ENCODE measurements around the gene MIDN. TPM values are rescaled to one million over a fixed set of nuclear protein-coding genes. Genes with fewer than 3 reads are reported as not detected.

MIDN gene
- total RNA-seq: 22.0 and 27.9 TPM in 2 replicates

GRCh38 chr19:1248139-1248785, at the start of gene MIDN:
TSS of gene MIDN (plus strand) at chr19:1248583. CDS start at chr19:1250297, 1,714 bp downstream.

GRCh38 chr19:1205114-1206099, 43.0 kb upstream of the MIDN start, which contains the start of gene STK11:
TSS of gene STK11 (plus strand) at chr19:1205778. CDS start at chr19:1206914, 1,136 bp downstream.

GRCh38 chr19:1237754-1238368, 10.5 kb upstream of the MIDN start, which contains the start of gene CBARP:
TSS of gene CBARP (minus strand) at chr19:1238005. CDS start at chr19:1236100, 1,905 bp downstream.

GRCh38 chr19:1241417-1242095, 6.8 kb upstream of the MIDN start, which contains the start of gene ATP5F1D:
TSS of gene ATP5F1D (plus strand) at chr19:1241751. CDS start at chr19:1241851, 100 bp downstream.

GRCh38 chr19:1269065-1269477, 20.7 kb downstream of the MIDN start, which contains the start of gene CIRBP:
TSS of gene CIRBP (plus strand) at chr19:1269332. CDS start at chr19:1270934, 1,602 bp downstream.

GRCh38 chr19:1275260-1275975, 27.0 kb downstream of the MIDN start, which contains the start of gene FAM174C:
TSS of gene FAM174C (plus strand) at chr19:1275530. CDS start at chr19:1275550, 20 bp downstream.

GRCh38 chr19:1285737-1286360, 37.5 kb downstream of the MIDN start, which contains the start of gene EFNA2:
TSS of gene EFNA2 (plus strand) at chr19:1285873. CDS start at chr19:1286169, 296 bp downstream.

Other genes starting within 250 kb of the MIDN start
- under 0.01 and 0.79 TPM in 2 replicates for gene GRIN3B, start 248.2 kb upstream of the MIDN start, total RNA-seq
- 79.3 and 114 TPM in 2 replicates for gene TMEM259, start 227.5 kb upstream of the MIDN start, total RNA-seq
- not detected in 2 replicates for gene RNU6-2, start 227.1 kb upstream of the MIDN start, total RNA-seq
- 33.0 and 118 TPM in 2 replicates for gene CNN2, start 222.0 kb upstream of the MIDN start, total RNA-seq
- 13.0 and 14.0 TPM in 2 replicates for gene ABCA7, start 208.5 kb upstream of the MIDN start, total RNA-seq
- 1.2 and 8.4 TPM in 2 replicates for gene ARHGAP45, start 181.4 kb upstream of the MIDN start, total RNA-seq
- 55.0 and 196 TPM in 2 replicates for gene POLR2E, start 153.2 kb upstream of the MIDN start, total RNA-seq
- gene GPX4, start 144.6 kb upstream of the MIDN start, total RNA-seq: 203 and 236 TPM in 2 replicates
- gene SBNO2, start 74.3 kb upstream of the MIDN start, total RNA-seq: 42.0 and 42.2 TPM in 2 replicates
- 61.2 and 76.1 TPM in 2 replicates for gene STK11, start 42.8 kb upstream of the MIDN start, total RNA-seq
- gene CBARP, start 10.6 kb upstream of the MIDN start, total RNA-seq: 1.6 and 3.5 TPM in 2 replicates
- 22.0 and 23.4 TPM in 2 replicates for gene ATP5F1D, start 6.8 kb upstream of the MIDN start, total RNA-seq
- gene CIRBP, start 20.7 kb downstream of the MIDN start, total RNA-seq: 223 and 337 TPM in 2 replicates
- 22.0 and 46.3 TPM in 2 replicates for gene FAM174C, start 26.9 kb downstream of the MIDN start, total RNA-seq
- gene EFNA2, start 37.3 kb downstream of the MIDN start, total RNA-seq: 0.39 TPM in 1 of 2 replicates, not detected in the other
- gene NDUFS7, start 135.3 kb downstream of the MIDN start, total RNA-seq: 34.9 and 91.4 TPM in 2 replicates
- gene GAMT, start 153.0 kb downstream of the MIDN start, total RNA-seq: 13.3 and 15.5 TPM in 2 replicates
- gene DAZAP1, start 159.0 kb downstream of the MIDN start, total RNA-seq: 27.1 and 58.3 TPM in 2 replicates
- gene RPS15, start 189.8 kb downstream of the MIDN start, total RNA-seq: 534 and 674 TPM in 2 replicates
- 0.22 and 0.39 TPM in 2 replicates for gene APC2, start 201.5 kb downstream of the MIDN start, total RNA-seq
- 30.1 and 36.9 TPM in 2 replicates for gene C19orf25, start 230.6 kb downstream of the MIDN start, total RNA-seq
- gene PCSK4, start 241.8 kb downstream of the MIDN start, total RNA-seq: 2.5 and 3.1 TPM in 2 replicates
- 5.1 and 7.9 TPM in 2 replicates for gene REEP6, start 242.6 kb downstream of the MIDN start, total RNA-seq

Measured in placental epithelial cell (primary cell).